ENCODE measurements around the gene VPS26C.
A peak's percentile ranks its signal among the peaks of the same experiment; 100 is the strongest.
"Not testable (repeated sequence)": the region's sequence is repeated elsewhere in the genome, so short reads cannot be mapped to it uniquely, and the experiment has no call there.

The VPS26C gene

DNA sequence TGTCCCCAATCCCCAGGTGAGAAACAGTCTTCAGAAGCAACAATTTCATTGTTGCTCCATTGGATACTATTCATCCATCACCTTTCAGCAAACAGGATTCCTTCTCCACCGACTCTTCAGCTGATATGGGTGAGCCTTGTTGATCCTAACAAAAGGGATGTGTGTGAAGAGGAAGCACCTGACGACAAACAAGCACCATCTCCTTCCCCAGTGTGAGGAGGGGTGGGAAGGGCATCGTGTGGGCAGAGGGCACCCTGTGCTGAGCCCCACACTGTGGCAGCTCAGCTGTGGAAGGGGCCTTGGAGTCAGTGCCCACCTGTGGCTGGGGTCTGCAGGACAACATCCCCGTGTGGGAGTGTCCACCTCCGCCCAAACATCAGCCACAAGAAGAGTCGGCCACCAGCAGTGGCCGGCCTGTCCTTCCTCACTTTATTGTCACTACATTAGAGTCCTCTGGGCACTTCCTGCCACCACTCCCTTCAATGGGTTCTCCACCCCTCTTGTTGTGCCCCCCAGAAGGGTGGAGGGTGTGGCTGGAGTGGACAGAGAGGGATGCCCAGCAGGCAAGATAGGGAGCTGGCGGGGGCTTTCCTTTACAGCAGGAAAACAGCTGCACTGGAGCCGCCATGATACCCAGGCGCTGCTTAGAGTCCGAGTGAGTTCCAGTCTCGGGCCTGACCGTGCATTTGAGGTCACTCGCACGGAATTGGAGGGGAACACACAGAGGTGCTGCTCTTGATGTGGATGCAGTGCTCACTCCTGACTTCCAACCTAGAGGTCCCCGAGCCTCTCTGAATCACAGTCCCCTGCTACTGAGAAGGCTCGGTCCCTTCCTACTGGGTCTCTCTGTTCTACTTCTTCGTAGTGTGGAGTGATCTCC is 40.9 kb downstream of the VPS26C start:
- Mint-ChIP-seq H3K27ac (peak overlapping the region; percentile 98), H3K27me3 (no peaks in the 10 kb centered on the region), H3K4me3 (peak overlapping the region; percentile 67), H3K36me3 (peaks cover 12% of the 10 kb centered on the region), H3K4me1 (peaks cover 43% of the 10 kb centered on the region), H3K9me3 (no peaks in the 10 kb centered on the region)

DNA sequence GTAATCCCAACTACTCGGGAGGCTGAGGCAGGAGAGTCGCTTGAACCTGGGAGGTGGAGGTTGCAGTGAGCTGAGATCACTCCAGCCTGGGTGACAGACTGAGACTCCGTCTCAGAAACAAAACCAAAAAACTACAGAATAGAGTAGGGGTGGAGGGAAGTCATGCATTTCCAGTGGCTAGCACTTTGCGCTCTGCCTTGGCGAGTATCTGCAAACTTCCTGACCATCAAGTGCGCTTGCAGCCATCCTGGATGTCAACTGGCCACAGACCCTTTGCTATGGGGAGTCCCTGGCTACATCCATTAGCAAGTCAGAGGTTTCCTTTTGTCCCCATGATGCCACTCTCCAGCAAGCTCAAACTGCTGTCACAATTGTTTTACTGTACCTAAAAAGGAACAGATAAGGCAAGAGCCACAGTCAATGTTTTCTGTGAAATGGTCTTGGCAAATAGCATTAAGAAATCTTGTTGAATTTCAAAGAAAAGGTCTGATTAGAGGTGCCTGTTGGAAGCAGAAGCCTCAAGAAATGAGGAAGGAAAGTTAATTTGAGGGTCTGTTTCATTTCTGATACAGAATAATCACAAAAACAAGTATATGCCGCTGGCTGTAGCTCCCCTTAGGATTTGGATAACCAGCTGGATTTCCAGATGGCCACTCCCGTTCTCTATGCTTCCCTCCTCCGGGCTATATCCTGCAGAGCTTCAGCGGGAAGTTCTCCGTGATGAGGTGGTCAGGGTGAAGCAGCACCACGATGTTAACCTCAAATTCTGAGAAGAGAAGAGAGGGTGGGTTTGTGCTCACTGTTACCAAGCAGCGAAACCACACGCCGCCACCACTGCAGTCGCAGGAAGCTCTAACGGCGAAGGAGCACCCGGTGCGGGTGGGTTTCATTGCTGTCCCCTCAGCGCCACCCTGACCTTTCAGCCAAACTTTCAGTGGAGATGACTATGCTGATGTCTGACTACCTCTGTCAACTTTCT is 42.0 kb downstream of the VPS26C start:
- Mint-ChIP-seq H3K9me3 (no peaks in the 10 kb centered on the region), H3K27me3 (no peaks in the 10 kb centered on the region), H3K4me1 (peaks cover 50% of the 10 kb centered on the region), H3K36me3 (peaks cover 9% of the 10 kb centered on the region), H3K4me3 (peak overlapping the region; percentile 67), H3K27ac (peak overlapping the region; percentile 98)

DNA sequence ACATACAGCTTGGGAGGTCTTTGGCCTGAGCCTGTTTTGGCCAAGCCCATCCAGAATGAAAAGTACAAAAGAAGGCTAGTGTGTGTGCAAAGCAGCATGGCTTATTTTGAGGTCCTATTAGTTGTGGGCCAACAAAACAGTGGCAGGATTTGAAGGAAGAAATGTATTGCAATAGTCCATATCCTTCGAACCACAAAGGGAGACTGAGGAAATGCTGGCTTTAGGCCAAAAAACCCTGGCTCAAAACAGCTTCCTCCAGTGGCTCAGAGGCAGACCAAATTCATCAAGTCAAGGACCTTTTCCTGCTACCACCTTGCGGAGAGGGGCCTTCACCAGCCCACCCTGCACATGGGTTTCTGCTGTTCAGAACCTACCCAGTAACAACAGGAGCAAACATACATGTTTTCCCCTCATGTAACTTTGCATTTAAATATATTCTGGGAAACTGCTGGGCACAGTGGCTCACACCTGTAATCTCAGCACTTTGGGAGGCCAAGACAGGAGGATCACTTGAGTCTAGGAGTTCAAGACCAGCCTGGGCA is 43.3 kb downstream of the VPS26C start:
- Mint-ChIP-seq H3K9me3 (no peaks in the 10 kb centered on the region), H3K27ac (peak overlapping the region; percentile 17), H3K36me3 (peaks cover 9% of the 10 kb centered on the region), H3K27me3 (no peaks in the 10 kb centered on the region), H3K4me3 (no peak overlapping the region), H3K4me1 (peaks cover 58% of the 10 kb centered on the region)

DNA sequence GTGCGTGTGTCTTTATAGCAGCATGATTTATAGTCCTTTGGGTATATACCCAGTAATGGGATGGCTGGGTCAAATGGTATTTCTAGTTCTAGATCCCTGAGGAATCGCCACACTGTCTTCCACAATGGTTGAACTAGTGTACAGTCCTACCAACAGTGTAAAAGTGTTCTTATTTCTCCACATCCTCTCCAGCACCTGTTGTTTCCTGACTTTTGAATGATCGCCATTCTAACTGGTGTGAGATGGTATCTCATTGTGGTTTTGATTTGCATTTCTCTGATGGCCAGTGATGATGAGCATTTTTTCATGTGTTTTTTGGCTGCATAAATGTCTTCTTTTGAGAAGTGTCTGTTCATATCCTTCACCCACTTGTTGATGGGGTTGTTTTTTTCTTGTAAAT is 44.9 kb downstream of the VPS26C start:
- H3K4me1 Mint-ChIP-seq, result peaks cover 58% of the 10 kb centered on the region
- not testable (repeated sequence) for H3K36me3 Mint-ChIP-seq
- peak overlapping the region; percentile 35 for H3K27ac Mint-ChIP-seq

DNA sequence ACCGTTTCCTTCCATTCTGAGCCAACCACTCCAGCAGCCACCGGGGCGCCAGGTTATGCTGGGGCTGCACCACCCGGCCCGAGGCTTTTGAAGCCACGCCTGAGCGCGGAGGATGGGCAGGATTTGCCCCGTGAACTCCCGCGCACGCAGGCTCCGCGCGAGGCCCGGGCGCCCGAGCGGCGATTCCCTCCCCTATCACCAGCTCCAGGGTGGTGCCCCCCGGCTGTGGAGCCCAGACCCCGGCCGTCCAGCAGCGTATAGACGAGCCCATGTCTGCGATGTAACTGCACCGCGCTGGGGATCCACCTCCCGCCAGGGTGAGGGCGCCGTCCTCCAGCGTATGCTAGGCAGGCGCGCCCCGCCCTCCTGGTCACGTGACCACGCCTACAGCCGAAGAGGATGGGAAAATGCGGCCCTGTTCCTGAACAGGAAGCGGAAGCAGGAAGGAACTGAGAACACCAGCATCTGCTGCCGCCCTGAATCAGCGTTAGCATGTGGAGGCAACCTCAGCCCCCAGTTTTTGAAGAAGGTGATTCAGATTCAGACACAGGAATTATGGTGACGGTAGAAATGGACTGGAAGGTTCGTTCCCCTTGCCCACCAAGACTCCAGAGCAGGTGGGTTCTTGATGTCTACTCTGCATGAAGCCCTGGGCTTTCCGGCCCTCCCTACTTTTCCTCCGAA is 46.0 kb downstream of the VPS26C start:
- Mint-ChIP-seq H3K4me3 (peak overlapping the region; percentile 85), H3K27ac (peak overlapping the region; percentile 94), H3K4me1 (peaks cover 52% of the 10 kb centered on the region), H3K9me3 (no peaks in the 10 kb centered on the region), H3K27me3 (no peaks in the 10 kb centered on the region), H3K36me3 (peaks cover 5% of the 10 kb centered on the region)

More for the DNA sequence above, 44.9 kb downstream of the VPS26C start:
- not testable (repeated sequence) for H3K27me3 Mint-ChIP-seq, H3K9me3 Mint-ChIP-seq
- peak overlapping the region; percentile 68 for H3K4me3 Mint-ChIP-seq

DNA sequence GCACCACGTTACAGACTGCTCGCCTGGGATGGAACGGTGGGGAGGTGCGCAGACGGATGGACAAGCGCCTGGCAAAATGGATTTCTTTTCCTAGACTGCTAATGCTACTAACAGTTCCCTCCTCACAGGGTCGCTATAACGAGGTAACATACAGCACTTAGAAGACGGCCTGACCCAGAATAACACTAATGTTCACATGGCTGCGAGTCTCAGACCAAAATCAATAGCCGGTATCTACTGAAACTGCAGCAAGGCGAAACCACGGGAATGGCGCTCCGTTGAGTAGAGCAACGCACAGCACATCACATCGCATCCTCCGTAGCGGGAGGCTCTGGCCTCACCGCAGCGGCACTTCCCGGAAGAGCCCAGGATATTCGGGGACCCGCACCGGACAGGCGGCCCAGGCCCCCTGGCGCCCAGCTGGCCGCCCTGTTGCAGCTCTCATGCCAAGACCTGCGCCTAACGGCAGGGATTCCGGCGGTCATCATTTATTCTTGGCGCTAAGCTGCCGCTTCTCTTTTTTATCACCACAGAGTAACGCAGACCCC is 46.6 kb downstream of the VPS26C start:
- Mint-ChIP-seq H3K36me3 (peaks cover 5% of the 10 kb centered on the region), H3K9me3 (no peaks in the 10 kb centered on the region), H3K27me3 (no peaks in the 10 kb centered on the region), H3K27ac (peak overlapping the region; percentile 94), H3K4me3 (peak overlapping the region; percentile 85), H3K4me1 (peaks cover 46% of the 10 kb centered on the region)

DNA sequence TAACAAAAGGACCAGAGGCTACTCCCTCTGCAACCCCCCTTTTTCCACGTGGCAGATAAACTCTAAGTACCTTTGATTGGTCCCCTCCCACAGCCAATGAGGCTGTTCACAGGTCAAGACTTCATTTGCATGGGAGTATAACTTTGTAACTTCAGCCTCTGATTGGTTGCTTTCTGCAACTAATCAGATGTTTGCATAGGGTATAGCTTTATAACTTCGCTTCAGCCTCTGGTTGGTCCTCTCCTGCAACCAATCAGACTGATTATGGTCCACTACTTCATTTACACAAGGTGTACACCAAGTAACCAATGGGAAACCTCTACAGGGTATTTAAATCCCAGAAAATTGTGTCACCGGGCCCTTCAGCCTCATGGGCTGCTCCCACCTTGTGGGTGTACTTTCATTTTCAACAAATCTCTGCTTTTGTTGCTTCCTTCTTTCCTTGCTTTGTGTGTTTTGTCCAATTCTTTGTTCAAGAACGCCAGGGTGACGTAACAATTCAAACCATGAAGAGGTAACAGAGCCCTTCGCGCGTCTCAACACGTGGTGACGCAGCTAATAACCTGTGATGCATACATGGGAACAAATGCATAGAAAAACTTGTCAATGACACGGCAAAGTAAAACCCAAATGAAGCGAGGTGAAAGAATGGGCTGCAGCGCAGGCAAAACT is 47.2 kb downstream of the VPS26C start:
- no peaks in the 10 kb centered on the region for H3K27me3 Mint-ChIP-seq
- peaks cover 5% of the 10 kb centered on the region for H3K36me3 Mint-ChIP-seq
- H3K9me3 Mint-ChIP-seq, result no peaks in the 10 kb centered on the region
- peak overlapping the region; percentile 85 for H3K4me3 Mint-ChIP-seq
- H3K4me1 Mint-ChIP-seq, result peaks cover 40% of the 10 kb centered on the region
- H3K27ac Mint-ChIP-seq, result peak overlapping the region; percentile 92

DNA sequence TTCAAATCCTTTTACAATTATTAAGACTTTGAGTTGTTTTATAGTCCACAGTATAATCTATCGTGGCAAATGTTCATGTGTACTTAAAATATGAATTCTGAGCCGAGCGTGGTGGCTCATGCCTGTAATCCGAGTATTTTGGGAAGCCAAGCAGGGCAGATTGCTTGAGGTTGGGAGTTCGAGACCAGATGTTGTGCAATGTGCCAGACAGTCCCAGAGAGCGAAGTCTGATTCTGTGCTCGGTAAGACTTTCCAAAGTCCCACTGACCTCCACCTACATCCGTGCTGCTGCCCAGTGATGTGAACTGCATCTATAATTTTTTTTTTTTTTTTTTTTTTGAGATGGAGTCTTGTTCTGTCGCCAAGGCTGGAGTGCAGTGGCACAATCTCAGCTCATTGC is 52.2 kb downstream of the VPS26C start:
- Mint-ChIP-seq H3K27ac (no peak overlapping the region), H3K4me3 (no peak overlapping the region), H3K4me1 (peaks cover 6% of the 10 kb centered on the region), H3K27me3 (no peaks in the 10 kb centered on the region), H3K9me3 (no peaks in the 10 kb centered on the region), H3K36me3 (peaks cover 2% of the 10 kb centered on the region)

DNA sequence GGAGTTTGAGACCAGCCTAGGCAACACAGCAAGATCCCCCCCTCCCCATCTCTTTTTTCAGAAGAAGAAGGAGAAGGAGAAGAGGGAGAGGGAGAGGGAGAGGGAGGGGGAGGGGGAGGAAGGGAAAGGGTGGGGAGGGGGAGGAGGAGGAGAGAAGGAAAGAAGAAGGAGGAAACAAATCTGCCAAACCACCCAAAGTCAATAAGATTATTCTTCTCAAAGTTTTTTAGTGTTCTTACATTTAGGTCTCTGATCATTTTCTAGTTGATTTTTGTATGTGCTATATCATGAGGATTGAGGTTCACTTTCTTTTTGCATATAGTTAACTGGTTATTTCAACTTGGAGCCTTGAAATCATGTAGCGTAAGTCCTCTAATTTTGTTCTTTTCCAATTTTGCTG is 56.3 kb downstream of the VPS26C start:
- no peak overlapping the region for H3K4me3 Mint-ChIP-seq
- no peaks in the 10 kb centered on the region for H3K27me3 Mint-ChIP-seq
- no peak overlapping the region for H3K27ac Mint-ChIP-seq
- peaks cover 2% of the 10 kb centered on the region for H3K36me3 Mint-ChIP-seq
- H3K4me1 Mint-ChIP-seq, result peaks cover 12% of the 10 kb centered on the region
- H3K9me3 Mint-ChIP-seq, result no peaks in the 10 kb centered on the region

DNA sequence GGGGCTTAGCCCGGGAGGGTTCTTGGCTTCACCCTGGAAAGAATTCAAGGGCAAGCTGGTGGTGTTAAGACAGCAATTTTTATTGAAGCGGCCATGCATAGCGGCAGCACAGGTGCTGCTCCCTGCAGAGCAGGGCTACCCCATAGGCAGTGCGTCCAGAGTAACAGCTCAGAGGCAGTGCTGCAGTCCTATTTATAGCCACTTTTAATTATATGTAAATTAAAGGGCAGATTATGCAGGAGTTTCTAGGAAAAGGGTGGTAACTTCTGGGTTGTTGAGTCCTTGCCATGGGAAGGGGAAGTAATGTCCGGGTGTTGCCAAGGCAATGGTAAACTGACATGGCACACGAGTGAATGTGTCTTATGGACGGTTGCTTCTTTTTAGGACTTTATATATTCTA is 57.0 kb downstream of the VPS26C start:
- peaks cover 4% of the 10 kb centered on the region for H3K36me3 Mint-ChIP-seq
- no peak overlapping the region for H3K27ac Mint-ChIP-seq
- peaks cover 12% of the 10 kb centered on the region for H3K4me1 Mint-ChIP-seq
- H3K4me3 Mint-ChIP-seq, result no peak overlapping the region
- no peaks in the 10 kb centered on the region for H3K27me3 Mint-ChIP-seq
- H3K9me3 Mint-ChIP-seq, result no peaks in the 10 kb centered on the region

DNA sequence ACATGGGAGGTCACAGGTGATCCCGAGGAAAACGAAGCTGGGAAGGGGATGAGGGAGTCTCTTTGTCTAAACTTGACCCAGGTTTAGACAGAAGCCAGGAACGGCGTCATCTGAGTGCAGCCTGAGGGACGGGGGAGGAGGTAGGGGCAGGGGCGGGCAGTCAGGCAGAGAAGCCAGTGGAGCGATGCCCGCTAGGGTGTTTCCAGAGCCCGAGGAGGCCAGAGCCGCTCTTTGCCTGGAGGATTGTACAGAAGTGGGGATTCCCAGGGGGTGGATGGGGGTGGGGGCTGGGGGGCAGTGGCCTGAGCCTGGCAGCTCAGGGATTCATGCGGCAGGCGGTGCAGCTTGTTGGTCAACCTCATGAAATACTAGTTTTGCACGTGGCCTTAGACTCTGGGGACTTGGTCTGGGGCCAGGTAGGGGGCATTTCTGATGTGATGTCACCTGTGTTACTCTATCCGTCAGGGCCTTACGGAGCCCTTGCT is 58.4 kb downstream of the VPS26C start:
- Mint-ChIP-seq H3K4me3 (no peak overlapping the region), H3K27me3 (no peaks in the 10 kb centered on the region), H3K36me3 (peaks cover 7% of the 10 kb centered on the region), H3K27ac (no peak overlapping the region), H3K4me1 (peaks cover 12% of the 10 kb centered on the region), H3K9me3 (no peaks in the 10 kb centered on the region)

DNA sequence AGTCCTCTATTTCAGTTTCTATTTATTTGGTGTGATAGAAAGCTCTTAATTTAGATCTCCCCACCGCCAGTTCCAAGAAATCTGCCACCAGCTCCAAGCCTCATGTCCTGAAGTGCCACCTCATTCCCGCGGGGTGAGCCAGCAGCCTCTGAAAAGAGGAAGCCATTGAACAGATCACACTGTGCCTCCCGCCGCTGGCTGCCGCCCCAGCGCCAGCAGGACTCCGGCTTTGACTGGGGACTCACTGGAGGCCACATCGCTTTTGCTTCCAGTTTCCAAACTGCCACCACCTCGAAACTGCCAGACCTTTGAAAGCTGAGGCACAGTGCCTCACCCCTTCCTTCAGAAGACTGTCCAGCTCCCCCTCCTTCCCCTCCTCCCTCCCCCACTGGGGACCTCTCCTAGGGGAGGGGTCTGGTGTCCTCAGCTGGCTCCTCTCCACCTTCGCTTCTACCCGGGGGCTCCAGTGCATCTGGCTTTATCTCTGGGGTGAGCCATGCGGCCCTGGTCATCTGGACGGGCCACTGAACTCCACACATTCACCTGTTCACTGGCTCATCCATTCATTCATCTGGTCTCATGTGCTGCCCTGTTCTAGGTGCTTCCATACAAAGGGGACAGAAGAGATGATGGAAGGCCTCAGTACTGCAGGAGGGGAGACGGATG is 58.9 kb downstream of the VPS26C start:
- H3K9me3 Mint-ChIP-seq, result no peaks in the 10 kb centered on the region
- H3K27ac Mint-ChIP-seq, result no peak overlapping the region

DNA sequence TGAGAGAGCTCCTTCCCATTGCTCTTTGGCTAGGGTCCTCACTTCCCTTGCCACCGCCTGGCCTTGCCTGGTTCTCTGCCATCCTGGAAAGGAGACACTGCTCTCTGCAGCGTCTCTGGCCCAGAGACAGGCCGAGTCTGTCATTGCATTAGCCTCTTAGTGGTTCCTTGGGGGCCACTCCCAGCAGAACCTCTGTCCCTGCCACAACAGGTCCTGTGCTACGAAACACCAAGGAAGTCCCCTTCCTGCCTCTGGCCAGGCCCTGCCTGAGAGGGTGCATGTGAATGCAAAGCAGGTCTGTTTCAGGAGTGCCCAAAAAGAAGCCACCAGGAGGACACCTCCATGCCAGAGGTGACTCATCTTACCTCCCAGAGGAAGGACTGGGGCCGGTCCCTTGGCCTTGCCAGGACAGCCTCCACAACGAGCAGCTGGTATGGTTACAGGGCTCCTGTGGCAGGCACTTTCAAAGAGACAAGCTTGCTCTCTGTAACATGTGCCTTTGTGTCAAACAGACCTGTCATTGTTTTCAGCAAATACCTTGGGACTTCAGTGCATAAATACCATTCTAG is 59.6 kb downstream of the VPS26C start:
- Mint-ChIP-seq H3K27me3 (no peaks in the 10 kb centered on the region), H3K4me1 (peaks cover 12% of the 10 kb centered on the region), H3K4me3 (no peak overlapping the region), H3K27ac (no peak overlapping the region), H3K9me3 (no peaks in the 10 kb centered on the region), H3K36me3 (peaks cover 8% of the 10 kb centered on the region)

More for the DNA sequence above, 58.9 kb downstream of the VPS26C start:
- H3K36me3 Mint-ChIP-seq, result peaks cover 7% of the 10 kb centered on the region
- no peak overlapping the region for H3K4me3 Mint-ChIP-seq
- no peaks in the 10 kb centered on the region for H3K27me3 Mint-ChIP-seq
- H3K4me1 Mint-ChIP-seq, result peaks cover 12% of the 10 kb centered on the region

DNA sequence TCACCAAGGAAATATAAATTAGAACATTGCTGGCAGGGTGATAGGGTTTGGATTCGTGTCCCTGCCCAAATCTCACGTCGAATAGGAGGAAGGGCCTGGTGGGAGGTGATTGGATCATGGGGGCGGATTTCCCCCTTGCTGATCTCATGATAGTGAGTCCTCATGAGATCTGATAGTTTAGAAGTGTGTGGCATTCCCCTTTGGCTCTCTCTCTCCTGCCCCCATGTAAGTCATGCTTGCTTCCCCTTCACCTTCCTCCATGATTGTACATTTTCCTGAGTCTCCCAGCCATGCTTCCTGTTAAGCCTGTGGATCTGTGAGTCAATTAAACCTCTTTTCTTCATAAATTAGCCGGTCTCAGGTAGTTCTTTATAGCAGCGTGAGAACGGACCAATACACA is 60.6 kb downstream of the VPS26C start:
- Mint-ChIP-seq H3K27ac (no peak overlapping the region), H3K36me3 (peaks cover 11% of the 10 kb centered on the region), H3K4me3 (no peak overlapping the region), H3K27me3 (no peaks in the 10 kb centered on the region), H3K4me1 (peaks cover 12% of the 10 kb centered on the region), H3K9me3 (no peaks in the 10 kb centered on the region)

All from activated naive CD4-positive, alpha-beta T cell treated with anti-CD3 and anti-CD28 coated beads, Interleukin-2, amount 50 U/mL, for 24 hours (primary cell).